ENCODE results near the gene MOB1A.

MOB1A gene

DNA sequence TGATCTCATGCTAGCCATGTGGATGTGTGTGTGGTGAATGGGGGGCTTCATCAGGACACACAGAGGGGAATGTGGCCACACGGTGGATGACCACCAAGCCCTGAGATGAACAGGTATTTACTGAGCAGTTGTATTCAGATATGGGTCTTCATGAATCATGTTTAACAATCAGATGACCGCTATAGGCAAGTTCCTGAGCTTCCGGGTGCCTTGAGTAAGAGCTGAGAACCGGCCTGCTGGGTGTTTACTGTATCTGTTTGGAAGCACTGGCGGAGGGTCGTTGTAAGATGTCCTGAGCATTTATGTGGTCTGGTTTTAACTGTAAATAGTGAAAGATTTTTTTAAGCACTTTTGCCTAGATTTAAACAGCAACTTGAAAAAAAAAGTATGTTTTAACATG lies 74.9 kb downstream of the MOB1A start:
- no peak for DNase-seq (ENCODE audit: low spot score)

All from kidney capillary endothelial cell (primary cell).